Measurements from ENCODE around the gene MXI1.
"Not testable (repeated sequence)": the region's sequence is repeated elsewhere in the genome, so short reads cannot be mapped to it uniquely, and the experiment has no call there.

MXI1 gene

DNA sequence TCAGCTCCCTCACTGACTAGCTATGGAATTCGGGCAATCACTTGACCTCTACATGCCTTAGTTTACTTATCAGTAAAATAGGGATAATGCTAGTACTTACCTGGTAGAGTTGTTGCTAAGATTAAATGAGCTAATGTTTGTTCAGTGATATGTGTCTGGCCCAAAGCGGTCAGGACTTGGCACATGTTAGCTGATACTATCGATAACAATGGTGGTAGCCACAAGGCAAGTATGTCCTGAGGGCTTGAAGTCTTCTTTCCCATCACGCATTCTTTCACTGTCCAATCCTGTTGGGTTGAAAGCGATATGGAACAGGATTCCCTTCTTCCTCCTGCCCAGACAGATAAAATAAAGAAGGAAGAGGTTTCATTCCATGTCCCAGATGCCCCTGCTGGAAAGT is 25.5 kb upstream of the MXI1 start:
- TF ChIP-seq ZFX (IDR thresholded peaks at IDR 0.05) (no peak), CTCF (conservative IDR thresholded peaks at IDR 0.05) (no peak)
- no peak overlapping the region; the same call in 1 of the 2 replicates for H3K27ac ChIP-seq

GRCh38 chr10:110184398-110184797 is 23.0 kb upstream of the MXI1 start:
- no peak for TF ChIP-seq ZFX (IDR thresholded peaks at IDR 0.05)
- TF ChIP-seq CTCF (conservative IDR thresholded peaks at IDR 0.05): no peak
- H3K27ac ChIP-seq: no peak overlapping the region

GRCh38 chr10:110185646-110186182 is 21.7 kb upstream of the MXI1 start:
- not testable (repeated sequence) for H3K27ac ChIP-seq

DNA sequence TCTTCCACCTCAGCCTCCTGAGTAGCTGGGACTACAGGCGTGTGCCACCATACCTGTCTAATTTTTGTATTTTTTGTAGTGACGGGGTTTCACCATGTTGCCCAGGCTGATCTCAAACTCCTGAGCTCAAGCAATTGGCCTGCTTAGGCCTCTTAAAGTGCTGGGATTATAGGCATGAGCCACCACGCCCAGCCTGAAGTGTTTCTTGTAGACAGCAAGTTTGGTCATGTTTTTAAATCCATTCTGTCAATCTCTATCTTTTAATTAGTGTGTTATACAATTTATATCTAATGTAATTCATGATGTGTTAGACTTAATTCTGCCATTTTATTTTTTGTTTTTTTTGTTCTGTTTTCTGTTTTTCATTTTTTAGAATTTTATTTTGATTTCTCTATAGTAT is 17.2 kb upstream of the MXI1 start:
- no peak overlapping the region for H3K27ac ChIP-seq
- no peak for TF ChIP-seq ZFX (IDR thresholded peaks at IDR 0.05)
- no peak for TF ChIP-seq CTCF (conservative IDR thresholded peaks at IDR 0.05)

GRCh38 chr10:110192552-110192951 is 14.9 kb upstream of the MXI1 start:
- H3K27ac ChIP-seq: no peak overlapping the region

GRCh38 chr10:110200503-110200902 is 6.9 kb upstream of the MXI1 start:
- no peak overlapping the region for H3K27ac ChIP-seq
- TF ChIP-seq ZFX (IDR thresholded peaks at IDR 0.05) (no peak), CTCF (conservative IDR thresholded peaks at IDR 0.05) (no peak)

More at GRCh38 chr10:110192552-110192951, 14.9 kb upstream of the MXI1 start:
- TF ChIP-seq CTCF (conservative IDR thresholded peaks at IDR 0.05) (no peak; the same call in 1 of the 2 replicates), ZFX (IDR thresholded peaks at IDR 0.05) (no peak)

DNA sequence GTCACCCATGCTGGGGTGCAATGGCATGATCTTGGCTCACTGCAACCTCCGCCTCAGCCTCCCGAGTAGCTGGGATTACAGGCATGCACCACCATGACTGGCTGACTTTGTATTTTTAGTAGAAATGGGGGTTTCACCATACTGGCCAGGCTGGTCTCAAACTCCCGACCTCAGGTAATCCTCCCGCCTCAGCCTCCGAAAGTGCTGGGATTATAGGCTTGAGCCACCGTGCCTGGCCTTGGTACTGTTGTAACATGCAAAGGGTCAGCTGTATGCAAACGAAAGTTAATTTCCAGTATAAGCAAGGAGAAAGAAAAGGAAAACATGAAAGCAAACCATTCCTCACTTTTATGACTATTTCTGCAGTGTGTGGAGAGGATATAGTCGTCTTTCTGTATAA is 6.4 kb upstream of the MXI1 start:
- H3K27ac ChIP-seq: not testable (repeated sequence)

DNA sequence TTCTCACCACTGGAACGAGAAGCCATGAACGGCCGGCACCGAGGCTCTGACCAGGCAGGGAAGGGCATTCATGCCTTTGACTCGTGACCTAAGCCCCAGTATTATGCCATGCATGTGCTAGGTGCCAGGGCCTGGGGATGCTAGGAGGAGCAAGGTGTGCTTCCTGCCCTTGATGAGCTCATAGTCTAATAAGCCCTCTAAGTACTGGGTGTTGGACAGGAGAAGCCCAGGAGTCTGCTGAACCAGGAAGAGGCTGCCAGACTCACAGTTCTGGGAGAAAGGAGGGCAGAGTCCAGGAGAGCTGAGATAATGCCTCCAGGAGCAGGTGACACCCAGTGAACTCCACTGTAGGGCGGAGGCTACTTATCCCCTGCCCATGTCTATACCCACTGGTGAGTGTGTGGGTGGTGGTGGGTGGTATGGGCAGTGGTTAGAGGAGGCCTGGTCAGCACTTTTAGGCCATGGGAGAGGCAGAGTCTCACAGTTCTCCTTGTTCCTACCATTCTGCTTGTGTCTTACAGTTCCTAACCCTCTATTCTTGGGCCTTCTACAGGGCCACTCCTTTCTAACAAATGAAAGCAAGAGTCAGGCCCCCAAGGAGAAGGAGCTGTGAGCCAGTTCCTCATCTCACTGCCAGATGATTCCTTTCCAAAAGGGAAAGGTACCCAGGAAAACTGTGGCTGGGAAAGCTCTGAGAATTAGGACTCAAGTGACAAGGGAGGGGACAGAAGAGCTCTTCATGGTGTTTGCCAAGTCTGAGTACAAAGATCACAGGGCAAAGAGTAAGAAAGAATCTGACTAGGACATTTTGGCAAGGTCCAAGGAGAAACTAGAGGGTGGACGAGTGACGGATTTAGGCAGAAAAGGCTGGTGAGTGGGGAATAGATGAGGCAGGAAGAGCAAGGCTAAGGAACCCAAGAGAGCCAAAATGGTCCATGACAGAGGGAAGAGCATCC is 3.6 kb upstream of the MXI1 start:
- no peak overlapping the region for H3K27ac ChIP-seq
- TF ChIP-seq CTCF (conservative IDR thresholded peaks at IDR 0.05) (no peak), ZFX (IDR thresholded peaks at IDR 0.05) (no peak)
